H1 (cell line): ENCODE results near the gene CREG2. TPM values are rescaled to one million over a fixed set of nuclear protein-coding genes. Genes with fewer than 3 reads are reported as not detected.
A peak's percentile ranks its signal among the peaks of the same experiment; 100 is the strongest.

Source experiments
- CTCF ChIA-PET: fragments of 300-600 bp; sonication (Branson Sonifier 250); formaldehyde crosslinking; loops from one replicate; lab custom pipeline; 2021; ENCODE audit not compliant: partially characterized antibody; lab: Charles Lee
- POLR2A ChIA-PET: fragments of 300-600 bp; sonication (Branson Sonifier 250); formaldehyde crosslinking; loops from one replicate; lab custom pipeline; 2021; ENCODE audit warnings: inconsistent platforms; ENCODE audit not compliant: partially characterized antibody; lab: Charles Lee
- DNase-seq, 2 experiments: peaks; one replicate each; pipeline versions ENCODE4 v3.0.0 to v3.0.0-alpha.2; 2010 to 2022; ENCODE audit warnings: low spot score in 2 of 2, low read depth in 1 of 2, mixed read lengths in 1 of 2
- FAIRE-seq: peaks from 2 replicates; lab custom pipeline; 2011; peaks lifted over from hg19 to GRCh38; lab: Jason Lieb, UNC
- H2AFZ ChIP-seq: 2 replicates; pipeline ENCODE4 v1.8.1; 2012; ENCODE audit warnings: low read length, inconsistent platforms
- H2AK5ac ChIP-seq: 2 replicates; pipeline ENCODE4 v1.6.1; 2013; ENCODE audit warnings: low read depth, low read length
- H2BK120ac ChIP-seq: replicated peaks from 2 replicates; pipeline ENCODE3; 2013; ENCODE audit warnings: low read depth, low read length, inconsistent platforms
- H2BK12ac ChIP-seq: 2 replicates; pipeline ENCODE4 v1.6.1; 2013; ENCODE audit warnings: low read depth, low read length
- H2BK15ac ChIP-seq: 2 replicates; pipeline ENCODE4 v1.6.1; 2013; ENCODE audit warnings: low read length
- H2BK20ac ChIP-seq: 2 replicates; pipeline ENCODE4 v1.6.1; 2013; ENCODE audit warnings: low read length
- H2BK5ac ChIP-seq: 2 replicates; pipeline ENCODE4 v1.6.1; 2013; ENCODE audit warnings: low read depth, low read length
- H3K14ac ChIP-seq: 2 replicates; pipeline ENCODE4 v1.6.1; 2013; ENCODE audit warnings: inconsistent platforms; ENCODE audit not compliant: insufficient read length
- H3K18ac ChIP-seq: 2 replicates; pipeline ENCODE4 v1.6.1; 2013; ENCODE audit warnings: low read length; ENCODE audit errors: extremely low read depth
- H3K23ac ChIP-seq: 2 replicates; pipeline ENCODE4 v1.6.1; 2013; ENCODE audit warnings: inconsistent platforms; ENCODE audit not compliant: insufficient read length
- H3K23me2 ChIP-seq: 2 replicates; pipeline ENCODE4 v1.6.1; 2013; ENCODE audit warnings: low read depth, low read length
- H3K27ac ChIP-seq: 2 replicates; pipeline ENCODE4 v1.6.1; 2011; ENCODE audit warnings: low read depth, low read length, inconsistent platforms
- H3K27me3 ChIP-seq, 4 experiments: replicated peaks in 1 of 4; 1 replicate in 1 of 4; 2 replicates in 3 of 4; pipeline versions ENCODE4 v1.6.1 to v1.8.1; 2011 to 2013; ENCODE audit warnings: low read length in 3 of 4, mild to moderate bottlenecking in 3 of 4, inconsistent platforms in 2 of 4, mixed read lengths in 2 of 4, moderate library complexity in 1 of 4; ENCODE audit not compliant: control insufficient read depth in 3 of 4, insufficient read depth in 3 of 4; ENCODE audit errors: extremely low read depth in 1 of 4
- H3K36me3 ChIP-seq, 4 experiments: 2 replicates each; pipeline versions ENCODE4 v1.6.1 to v1.8.1; 2011 to 2013; ENCODE audit warnings: mild to moderate bottlenecking in 4 of 4, low read length in 3 of 4, moderate library complexity in 2 of 4, control low read depth in 1 of 4, inconsistent platforms in 1 of 4; ENCODE audit not compliant: insufficient read depth in 4 of 4, control insufficient read depth in 2 of 4
- H3K4ac ChIP-seq: replicated peaks from 2 replicates; pipeline ENCODE3; 2013; ENCODE audit warnings: low read length, low read depth, mixed read lengths, inconsistent platforms; ENCODE audit not compliant: insufficient read length
- H3K4me1 ChIP-seq, 4 experiments: replicated peaks in 1 of 4; 1 replicate in 1 of 4; 2 replicates in 3 of 4; pipeline versions ENCODE4 v1.6.1 to v1.8.1; 2011 to 2013; ENCODE audit warnings: low read length in 3 of 4, inconsistent platforms in 2 of 4, mixed read lengths in 1 of 4; ENCODE audit not compliant: insufficient read depth in 4 of 4, control insufficient read depth in 3 of 4
- H3K4me2 ChIP-seq, 2 experiments: 2 replicates each; pipeline versions ENCODE4 v1.6.1 to v1.8.1; 2011 to 2013; ENCODE audit warnings: low read depth in 2 of 2, low read length in 2 of 2, control low read depth in 1 of 2, inconsistent platforms in 1 of 2, mild to moderate bottlenecking in 1 of 2; ENCODE audit not compliant: insufficient read depth in 1 of 2
- H3K4me3 ChIP-seq, 4 experiments: fragments of 200-600, 300-600 bp in 1 of 4; sonication (generic), shearing (Covaris generic), sonication (Bioruptor Twin) in 1 of 4; 2 replicates each; pipeline versions ENCODE4 v1.5.1 to v1.8.1; 2011 to 2016; ENCODE audit warnings: low read length in 4 of 4, low read depth in 3 of 4, control low read depth in 2 of 4, inconsistent platforms in 2 of 4, mild to moderate bottlenecking in 2 of 4, mixed read lengths in 1 of 4, moderate library complexity in 1 of 4; ENCODE audit not compliant: insufficient read depth in 2 of 4; ENCODE audit errors: extremely low read depth in 1 of 4
- H3K56ac ChIP-seq: replicated peaks from 2 replicates; pipeline ENCODE3; 2013; ENCODE audit warnings: low read depth, mild to moderate bottlenecking, mixed read lengths, low read length, inconsistent platforms; ENCODE audit not compliant: insufficient read length
- H3K79me1 ChIP-seq: 2 replicates; pipeline ENCODE4 v1.6.1; 2013; ENCODE audit warnings: low read depth, low read length, control low read depth
- H3K79me2 ChIP-seq, 2 experiments: 2 replicates each; pipeline versions ENCODE4 v1.6.1 to v1.8.1; 2012 to 2013; ENCODE audit warnings: low read length in 2 of 2, mild to moderate bottlenecking in 2 of 2, inconsistent platforms in 1 of 2; ENCODE audit not compliant: insufficient read depth in 2 of 2, control insufficient read depth in 1 of 2
- H3K9ac ChIP-seq, 4 experiments: replicated peaks in 1 of 4; 1 replicate in 1 of 4; 2 replicates in 3 of 4; pipeline versions ENCODE4 v1.6.1 to v1.8.1; 2011 to 2013; ENCODE audit warnings: low read depth in 3 of 4, low read length in 3 of 4, control low read depth in 2 of 4, mild to moderate bottlenecking in 2 of 4, moderate library complexity in 2 of 4, inconsistent platforms in 1 of 4; ENCODE audit errors: extremely low read depth in 1 of 4
- H3K9me3 ChIP-seq, 2 experiments: 2 replicates each; pipeline versions ENCODE4 v1.6.1 to v1.8.1; 2012 to 2013; ENCODE audit warnings: mild to moderate bottlenecking in 2 of 2, moderate library complexity in 2 of 2, control low read depth in 1 of 2, inconsistent platforms in 1 of 2, low read depth in 1 of 2, low read length in 1 of 2, mixed read lengths in 1 of 2; ENCODE audit not compliant: insufficient read depth in 2 of 2
- H4K20me1 ChIP-seq, 2 experiments: replicated peaks in 1 of 2; 2 replicates each; pipeline versions ENCODE3 to v1.8.1; 2011 to 2013; ENCODE audit warnings: inconsistent platforms in 2 of 2, low read length in 2 of 2, mild to moderate bottlenecking in 1 of 2; ENCODE audit not compliant: insufficient read depth in 2 of 2, control insufficient read depth in 1 of 2
- H4K5ac ChIP-seq: 2 replicates; pipeline ENCODE4 v1.6.1; 2013; ENCODE audit warnings: low read length, low read depth, mixed read lengths, inconsistent platforms; ENCODE audit not compliant: insufficient read length
- H4K8ac ChIP-seq: 2 replicates; pipeline ENCODE4 v1.8.0; 2013; ENCODE audit warnings: mild to moderate bottlenecking, moderate library complexity, low read length, inconsistent platforms; ENCODE audit not compliant: insufficient read depth; ENCODE audit errors: extremely low read depth
- H4K91ac ChIP-seq: replicated peaks from 2 replicates; pipeline ENCODE3; 2013; ENCODE audit warnings: low read length, mixed read lengths, inconsistent platforms; ENCODE audit not compliant: insufficient read length
- POLR2AphosphoS5 ChIP-seq: IDR thresholded peaks from 2 replicates; pipeline ENCODE4 v1.6.1; 2011; ENCODE audit warnings: low read depth, low read length
- RXRA ChIP-seq: IDR thresholded peaks from 2 replicates; pipeline ENCODE4 v1.6.1; 2011; ENCODE audit warnings: low read depth, mild to moderate bottlenecking, low read length, moderate library complexity; ENCODE audit not compliant: insufficient read depth
- TEAD4 ChIP-seq: IDR thresholded peaks from 2 replicates; pipeline ENCODE4 v1.6.1; 2012; ENCODE audit warnings: low read depth, low read length, inconsistent platforms, mixed read lengths
- WGBS, 2 experiments: shearing (Covaris generic) in 1 of 2; methylation state at CpG; one replicate each; pipeline versions ENCODE4 v1.1.6 to v1.1.7; 2013 to 2015; ENCODE audit warnings: low lambda C conversion rate in 2 of 2, mixed read lengths in 2 of 2, inconsistent platforms in 1 of 2, low coverage in 1 of 2, missing lambda C conversion rate in 1 of 2; ENCODE audit not compliant: insufficient replicate concordance in 2 of 2, insufficient coverage in 1 of 2, insufficient read length in 1 of 2; ENCODE audit errors: extremely low coverage in 1 of 2, missing lambda C conversion rate in 1 of 2; 5-methylcytosine and 5-hydroxymethylcytosine counted together
- polyA plus RNA-seq, 7 experiments: library from polyadenylated mRNA; depleted of rRNA in 3 of 7; stranded (reverse) in 5 of 7; unstranded in 2 of 7; fragments of >200 nt in 5 of 7; fragments of 200-250 nt in 2 of 7; gene quantifications; 1 replicate in 5 of 7; 2 replicates in 1 of 7; 4 replicates in 1 of 7; pipeline versions ENCODE4 v1.2.1 to v1.2.3, GENCODE V29; 2011 to 2013; ENCODE audit warnings: missing spikeins in 2 of 7, mixed read lengths in 2 of 7
- total RNA-seq: library from RNA; stranded (reverse); fragmentation: NEBNext Ultra II Directional; extraction: Animal tissue kit (Norgen Biotek cat#: 25700); gene quantifications from 2 replicates; pipeline ENCODE4 v1.2.1, GENCODE V29; 2021
- TF ChIP-seq, protein P1 (sequence below), 3 experiments: IDR thresholded peaks; 1 replicate in 2 of 3; 2 replicates in 1 of 3; pipeline versions ENCODE4 v1.5.1 to v1.6.1; 2011; ENCODE audit warnings: low read length in 3 of 3, mild to moderate bottlenecking in 3 of 3, inconsistent platforms in 2 of 3, low read depth in 1 of 3, moderate library complexity in 1 of 3; ENCODE audit not compliant: insufficient read depth in 1 of 3; ENCODE audit errors: control extremely low read depth in 1 of 3

CREG2 gene
- total and polyA plus RNA-seq, 2 of the 8 experiments (the other 6 are each of a cell fraction or from before 2014, with no cell fraction given), result 2.0 to 2.2 TPM

DNA sequence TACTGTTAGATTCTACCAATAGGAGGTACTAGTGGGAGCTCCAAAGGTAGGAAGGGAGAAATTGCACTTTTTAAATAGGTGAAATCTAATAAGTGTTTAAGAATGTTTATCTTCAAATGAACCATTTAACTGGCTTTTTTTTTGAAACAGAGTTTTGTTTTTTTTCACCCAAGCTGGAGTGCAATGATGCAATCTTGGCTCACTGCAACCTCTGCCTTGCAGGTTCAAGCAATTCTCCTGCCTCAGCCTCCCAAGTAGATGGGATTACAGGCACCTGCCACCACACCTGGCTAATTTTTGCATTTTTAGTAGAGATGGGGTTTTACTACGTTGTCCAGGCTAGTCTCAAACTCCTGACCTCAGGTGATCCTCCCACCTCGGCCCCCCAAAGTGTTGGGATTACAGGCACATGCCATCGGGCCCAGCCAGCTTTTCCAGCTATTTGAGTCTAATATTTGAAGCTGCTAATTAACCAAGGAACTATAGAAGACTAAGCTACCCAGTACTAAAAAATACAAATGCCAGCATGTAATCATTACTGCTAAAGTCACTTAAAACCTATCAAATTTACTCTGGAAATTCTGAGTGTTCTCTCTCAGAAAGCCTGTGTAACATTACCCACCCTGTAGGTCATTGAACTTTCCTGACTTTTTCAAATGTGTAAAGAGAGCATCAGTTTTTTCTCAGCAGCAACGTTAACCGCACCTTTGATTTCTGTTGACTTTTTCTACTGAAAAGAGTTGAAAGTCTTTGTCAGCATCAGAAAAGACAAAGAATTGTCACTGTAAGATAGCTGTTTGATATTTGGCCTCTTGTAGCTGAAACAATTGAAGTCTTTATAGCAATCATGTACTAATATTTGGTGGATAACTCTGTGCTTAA lies 54.2 kb downstream of the CREG2 start:
- H3K9ac ChIP-seq, result no peak overlapping the region
- H2BK15ac ChIP-seq, result no peak overlapping the region
- no peak overlapping the region for H4K91ac ChIP-seq
- no peak overlapping the region for H2BK120ac ChIP-seq
- H3K27ac ChIP-seq, result no peak overlapping the region
- no peaks in the 10 kb centered on the region for H4K20me1 ChIP-seq
- H2BK20ac ChIP-seq, result no peak overlapping the region
- H3K4me1 ChIP-seq, result peaks cover 8 to 22% (median 15%) of the 10 kb centered on the region in 4 experiments; a peak in 6 of 7 replicates
- no peak overlapping the region for H3K4me2 ChIP-seq
- H4K8ac ChIP-seq, result no peak overlapping the region
- no peaks in the 10 kb centered on the region for H3K23me2 ChIP-seq
- H3K79me2 ChIP-seq, result no peaks in the 10 kb centered on the region
- H3K18ac ChIP-seq, result no peak overlapping the region
- no peaks in the 10 kb centered on the region for H3K27me3 ChIP-seq
- no peak overlapping the region for H3K4ac ChIP-seq
- H3K9me3 ChIP-seq, result no peaks in the 10 kb centered on the region
- H2AFZ ChIP-seq, result no peak overlapping the region
- H2BK12ac ChIP-seq, result no peak overlapping the region
- H2BK5ac ChIP-seq, result no peak overlapping the region
- no peak for FAIRE-seq
- no peak overlapping the region for H2AK5ac ChIP-seq
- H3K14ac ChIP-seq, result no peak overlapping the region
- 74% methylated on average over 5 of the region's 5 CpGs; no CpG with 5 or more reads in 1 of the 2 experiments for WGBS, 2 experiments
- no peaks in the 10 kb centered on the region for H3K79me1 ChIP-seq
- H4K5ac ChIP-seq, result no peak overlapping the region
- H3K56ac ChIP-seq, result no peak overlapping the region
- DNase-seq, result no peak
- no peaks in the 10 kb centered on the region for H3K36me3 ChIP-seq
- ChIA-PET POLR2A (interaction anchor here (0.6 kb wide), 2 partner anchors 14 to 56 kb away, joined by 3 read pairs; no protein-coding TSS in a partner anchor), CTCF (interaction anchor here (0.6 to 3.1 kb wide), 11 partner anchors 9 to 367 kb away, joined by 3 to 12 read pairs (median 3); no protein-coding TSS in a partner anchor)
- TF ChIP-seq TEAD4 (no peak), POLR2AphosphoS5 (no peak), RXRA (no peak)
- TF ChIP-seq, protein P1, sequence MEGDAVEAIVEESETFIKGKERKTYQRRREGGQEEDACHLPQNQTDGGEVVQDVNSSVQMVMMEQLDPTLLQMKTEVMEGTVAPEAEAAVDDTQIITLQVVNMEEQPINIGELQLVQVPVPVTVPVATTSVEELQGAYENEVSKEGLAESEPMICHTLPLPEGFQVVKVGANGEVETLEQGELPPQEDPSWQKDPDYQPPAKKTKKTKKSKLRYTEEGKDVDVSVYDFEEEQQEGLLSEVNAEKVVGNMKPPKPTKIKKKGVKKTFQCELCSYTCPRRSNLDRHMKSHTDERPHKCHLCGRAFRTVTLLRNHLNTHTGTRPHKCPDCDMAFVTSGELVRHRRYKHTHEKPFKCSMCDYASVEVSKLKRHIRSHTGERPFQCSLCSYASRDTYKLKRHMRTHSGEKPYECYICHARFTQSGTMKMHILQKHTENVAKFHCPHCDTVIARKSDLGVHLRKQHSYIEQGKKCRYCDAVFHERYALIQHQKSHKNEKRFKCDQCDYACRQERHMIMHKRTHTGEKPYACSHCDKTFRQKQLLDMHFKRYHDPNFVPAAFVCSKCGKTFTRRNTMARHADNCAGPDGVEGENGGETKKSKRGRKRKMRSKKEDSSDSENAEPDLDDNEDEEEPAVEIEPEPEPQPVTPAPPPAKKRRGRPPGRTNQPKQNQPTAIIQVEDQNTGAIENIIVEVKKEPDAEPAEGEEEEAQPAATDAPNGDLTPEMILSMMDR (IDR thresholded peaks at IDR 0.05; ENCODE audit: control extremely low read depth in 1 of 3, insufficient read depth in 1 of 3, low read depth in 1 of 3, low read length in 3 of 3), result peak in 2 of 3 experiments; percentile 7 to 21; a peak in 1 of 4 replicates
- no peak overlapping the region for H3K23ac ChIP-seq
- H3K4me3 ChIP-seq, result no peak overlapping the region
